Cardiac muscle cell (in vitro differentiated cells and primary cell): ENCODE results near the gene RTP5. TPM values are rescaled to one million over a fixed set of nuclear protein-coding genes. Genes with fewer than 3 reads are reported as not detected.

Experiments
- DNase-seq, 2 donors: peaks; one replicate each; pipeline versions ENCODE4 v3.0.0 to v3.0.0-alpha.2; 2010 to 2017; ENCODE audit warnings: low read depth in 1 of 2, low spot score in 1 of 2
- H3K27ac ChIP-seq: fragments of 200-600 bp; sonication (generic); 2 replicates; pipeline ENCODE4 v1.5.1; 2016
- H3K27me3 ChIP-seq: fragments of 200-600 bp; sonication (generic); 2 replicates; pipeline ENCODE4 v1.6.0; 2016; ENCODE audit warnings: control low read depth
- H3K36me3 ChIP-seq: fragments of 200-600 bp; sonication (generic); 2 replicates; pipeline ENCODE4 v1.5.1; 2016; ENCODE audit warnings: control low read depth
- H3K4me1 ChIP-seq: fragments of 200-600 bp; sonication (generic); 2 replicates; pipeline ENCODE4 v1.8.1; 2017; ENCODE audit warnings: low read depth, mild to moderate bottlenecking, mixed run types
- H3K4me3 ChIP-seq: fragments of 200-600 bp; sonication (generic); 2 replicates; pipeline ENCODE4 v1.5.1; 2016; ENCODE audit warnings: mild to moderate bottlenecking
- H3K9me3 ChIP-seq: fragments of 200-600 bp; sonication (generic); 2 replicates; pipeline ENCODE4 v1.5.1; 2017; ENCODE audit warnings: low read depth, mild to moderate bottlenecking, control low read depth
- polyA plus RNA-seq: library from polyadenylated mRNA; unstranded; fragments of >200 nt; fragmentation: Nextera tagmentation; extraction: Ambion mirVana; gene quantifications from 2 replicates; pipeline ENCODE4 v1.2.1, GENCODE V29; 2016
- total RNA-seq: library from RNA; depleted of rRNA; stranded (reverse); fragments of >200 nt; gene quantifications from 2 replicates; pipeline ENCODE4 v1.2.3, GENCODE V29; 2016
- TF ChIP-seq, protein P1 (sequence below): IDR thresholded peaks from 2 replicates; pipeline ENCODE4 v1.5.1; 2012; ENCODE audit warnings: low read depth, mild to moderate bottlenecking, low read length

The RTP5 gene
- total and polyA plus RNA-seq, 2 experiments from 2014 or later, result not detected

DNA sequence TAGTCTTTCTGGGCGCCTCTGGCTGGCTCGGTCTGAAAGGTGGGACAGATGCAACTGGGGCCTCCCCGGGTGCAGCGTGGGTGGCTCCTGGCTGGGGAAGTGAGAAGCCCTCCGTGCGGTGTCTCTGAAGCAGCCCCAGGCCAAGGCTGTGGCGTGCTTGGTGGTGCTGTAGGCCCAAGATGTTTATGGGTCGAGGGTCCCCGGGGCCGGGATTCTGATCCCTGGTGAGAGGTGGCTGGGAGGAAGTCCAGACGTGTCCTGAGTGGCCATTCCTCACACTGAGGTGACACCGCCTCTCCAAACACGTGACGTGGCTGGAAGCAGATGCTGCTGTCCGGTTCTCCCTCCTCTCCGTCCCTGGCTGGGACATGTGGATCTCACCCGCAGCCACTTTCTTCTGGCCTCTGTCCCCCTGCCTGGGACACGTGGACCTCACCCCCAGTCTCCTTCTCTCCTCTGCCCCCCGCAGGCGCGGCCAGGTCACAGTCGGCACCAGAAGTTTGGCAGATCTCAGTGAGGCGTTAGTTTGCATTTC is 12.6 kb downstream of the RTP5 start:
- H3K27me3 ChIP-seq, result no peaks in the 10 kb centered on the region
- TF ChIP-seq, protein P1, sequence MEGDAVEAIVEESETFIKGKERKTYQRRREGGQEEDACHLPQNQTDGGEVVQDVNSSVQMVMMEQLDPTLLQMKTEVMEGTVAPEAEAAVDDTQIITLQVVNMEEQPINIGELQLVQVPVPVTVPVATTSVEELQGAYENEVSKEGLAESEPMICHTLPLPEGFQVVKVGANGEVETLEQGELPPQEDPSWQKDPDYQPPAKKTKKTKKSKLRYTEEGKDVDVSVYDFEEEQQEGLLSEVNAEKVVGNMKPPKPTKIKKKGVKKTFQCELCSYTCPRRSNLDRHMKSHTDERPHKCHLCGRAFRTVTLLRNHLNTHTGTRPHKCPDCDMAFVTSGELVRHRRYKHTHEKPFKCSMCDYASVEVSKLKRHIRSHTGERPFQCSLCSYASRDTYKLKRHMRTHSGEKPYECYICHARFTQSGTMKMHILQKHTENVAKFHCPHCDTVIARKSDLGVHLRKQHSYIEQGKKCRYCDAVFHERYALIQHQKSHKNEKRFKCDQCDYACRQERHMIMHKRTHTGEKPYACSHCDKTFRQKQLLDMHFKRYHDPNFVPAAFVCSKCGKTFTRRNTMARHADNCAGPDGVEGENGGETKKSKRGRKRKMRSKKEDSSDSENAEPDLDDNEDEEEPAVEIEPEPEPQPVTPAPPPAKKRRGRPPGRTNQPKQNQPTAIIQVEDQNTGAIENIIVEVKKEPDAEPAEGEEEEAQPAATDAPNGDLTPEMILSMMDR, result no peak
- H3K4me3 ChIP-seq, result peak overlapping the region; percentile 9
- H3K4me1 ChIP-seq, result peaks cover 3% of the 10 kb centered on the region
- no peak for DNase-seq
- no peak overlapping the region for H3K27ac ChIP-seq
- H3K36me3 ChIP-seq, result no peaks in the 10 kb centered on the region
- H3K9me3 ChIP-seq, result no peaks in the 10 kb centered on the region

DNA sequence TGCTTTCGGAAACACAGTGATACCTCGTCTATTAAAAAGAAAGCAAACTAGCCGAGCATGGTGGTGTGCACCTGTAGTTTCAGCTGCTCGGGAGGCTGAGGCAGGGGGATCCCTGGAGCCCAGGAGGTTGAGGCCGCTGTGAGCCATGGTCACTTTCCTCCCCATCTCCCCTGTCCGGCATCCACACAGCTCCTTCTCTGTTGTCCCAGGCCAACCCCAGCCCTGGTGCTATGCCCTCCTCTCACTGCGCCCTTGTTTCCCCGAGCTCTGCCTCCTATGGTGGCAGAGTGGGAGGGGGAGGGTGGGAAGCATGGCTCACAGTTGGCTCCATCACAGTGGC is 15.4 kb downstream of the RTP5 start:
- Histone ChIP-seq H3K4me3 (no peak overlapping the region), H3K4me1 (peaks cover 3% of the 10 kb centered on the region)
- no peak for DNase-seq

DNA sequence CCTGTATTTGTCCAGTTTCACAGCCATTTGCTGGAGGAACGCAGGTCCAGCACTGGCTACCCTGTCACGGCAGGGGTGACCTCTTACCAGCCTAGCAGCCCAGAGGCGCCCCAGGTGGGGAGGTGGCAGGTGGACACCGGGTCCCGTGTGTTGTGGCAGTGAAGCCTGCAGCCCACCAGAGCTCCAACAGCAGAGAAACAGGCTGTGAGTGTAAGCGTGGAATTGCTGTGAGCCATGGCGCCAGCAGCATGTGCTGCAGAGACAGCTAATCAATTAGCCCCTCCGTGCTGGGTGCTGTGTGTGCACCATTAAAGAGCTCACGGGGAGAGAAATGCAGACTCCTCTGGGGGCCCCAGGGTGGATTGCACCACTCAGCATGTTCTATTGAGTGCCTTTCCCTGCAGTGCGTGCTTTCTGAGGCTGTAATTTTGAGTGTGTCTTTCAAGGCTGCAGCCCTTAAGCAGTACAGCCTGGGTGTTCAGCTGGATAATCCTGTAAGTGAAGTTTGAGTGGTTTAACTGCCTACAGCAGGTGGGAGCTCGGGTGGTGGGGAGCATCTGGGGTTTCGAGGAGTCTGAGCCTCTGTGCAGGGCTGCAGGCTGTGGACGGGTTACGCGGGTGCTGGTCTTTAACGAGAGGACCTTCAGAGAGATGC is 15.9 kb downstream of the RTP5 start:
- H3K4me1 ChIP-seq, result peaks cover 3% of the 10 kb centered on the region
- H3K27me3 ChIP-seq, result no peaks in the 10 kb centered on the region
- no peaks in the 10 kb centered on the region for H3K9me3 ChIP-seq
- TF ChIP-seq, protein P1, result no peak
- no peak overlapping the region for H3K27ac ChIP-seq
- H3K4me3 ChIP-seq, result no peak overlapping the region
- DNase-seq, result no peak
- no peaks in the 10 kb centered on the region for H3K36me3 ChIP-seq

More for the DNA sequence above, 15.4 kb downstream of the RTP5 start:
- Histone ChIP-seq H3K27ac (no peak overlapping the region), H3K27me3 (no peaks in the 10 kb centered on the region), H3K36me3 (no peaks in the 10 kb centered on the region), H3K9me3 (no peaks in the 10 kb centered on the region)
- TF ChIP-seq, protein P1, result no peak

DNA sequence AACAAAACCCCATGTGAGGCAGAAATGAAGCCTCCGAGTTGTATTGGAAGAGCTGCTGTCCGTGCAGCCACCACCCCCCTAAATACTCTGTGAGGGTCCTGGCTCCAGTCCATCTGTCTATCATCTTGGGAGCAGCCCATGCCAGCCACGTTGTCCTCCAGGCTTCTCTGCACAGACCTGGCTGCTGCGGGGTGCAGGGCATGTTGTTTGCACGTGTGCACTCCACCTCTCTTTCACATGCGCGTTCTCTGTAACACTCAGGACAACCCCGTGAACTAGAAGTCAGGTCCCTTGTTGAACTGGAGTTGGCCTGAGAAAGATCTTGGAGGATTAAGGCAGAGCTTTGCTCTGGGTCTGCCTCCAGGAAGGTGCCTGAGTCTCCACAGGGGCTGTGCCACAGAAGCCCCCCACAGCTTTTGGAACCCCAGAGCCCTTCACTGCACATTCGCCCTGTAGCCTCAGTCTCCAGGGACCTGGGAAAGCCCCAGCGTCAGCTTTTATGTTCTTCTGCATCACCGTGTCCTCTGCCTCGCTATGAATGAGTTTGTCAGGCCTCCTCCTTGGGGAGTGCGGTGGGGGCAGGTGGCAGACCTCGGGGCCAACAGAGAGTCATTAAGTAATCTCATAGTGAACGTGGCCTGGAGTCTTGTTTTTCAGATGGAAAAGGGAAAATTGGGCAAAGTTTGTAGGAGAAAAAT is 16.6 kb downstream of the RTP5 start:
- no peak overlapping the region for H3K4me3 ChIP-seq
- TF ChIP-seq, protein P1, result no peak
- no peaks in the 10 kb centered on the region for H3K9me3 ChIP-seq
- H3K27me3 ChIP-seq, result no peaks in the 10 kb centered on the region
- H3K36me3 ChIP-seq, result no peaks in the 10 kb centered on the region
- DNase-seq, result no peak
- H3K4me1 ChIP-seq, result peaks cover 3% of the 10 kb centered on the region
- H3K27ac ChIP-seq, result no peak overlapping the region

DNA sequence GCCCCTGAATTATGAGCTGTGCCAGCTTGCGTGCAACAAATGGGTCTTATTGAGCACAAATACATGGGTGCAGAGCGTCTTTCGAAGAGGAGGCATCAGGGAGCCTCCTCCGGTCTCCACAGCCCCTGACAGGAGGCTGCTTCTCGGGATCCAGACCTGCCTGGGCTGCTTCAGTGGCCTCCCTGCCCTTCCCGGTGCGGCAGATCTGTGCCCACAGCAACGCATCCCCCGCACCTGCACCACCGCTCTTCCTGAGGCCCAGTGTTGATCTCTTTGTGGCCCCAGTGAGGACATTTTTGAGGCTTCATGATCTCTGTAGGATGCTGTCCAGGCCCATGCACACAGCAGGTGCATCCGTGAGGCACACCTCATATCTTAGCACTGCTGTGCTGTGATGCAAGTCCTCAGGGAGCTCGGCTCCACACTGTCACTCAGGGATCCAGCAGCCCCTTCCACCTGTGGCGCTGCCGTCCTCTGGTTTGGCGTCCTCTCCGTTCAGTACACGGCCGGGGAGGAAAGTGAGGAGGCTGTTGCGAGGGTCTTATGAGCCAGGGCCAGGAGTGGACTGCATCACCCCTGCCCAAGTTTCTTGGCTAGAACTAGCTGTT is 17.4 kb downstream of the RTP5 start:
- no peak for DNase-seq
- Histone ChIP-seq H3K36me3 (no peaks in the 10 kb centered on the region), H3K27me3 (no peaks in the 10 kb centered on the region), H3K27ac (no peak overlapping the region), H3K4me1 (peaks cover 1% of the 10 kb centered on the region), H3K4me3 (no peak overlapping the region), H3K9me3 (no peaks in the 10 kb centered on the region)
- TF ChIP-seq, protein P1, result no peak
